ENCODE results near the gene RBMS2. TPM values are rescaled to one million over a fixed set of nuclear protein-coding genes. Genes with fewer than 3 reads are reported as not detected.

RBMS2 gene
- total and polyA plus RNA-seq, 2 donors (not counting 1 experiment from before 2014, with no cell fraction given) = 0.81 to 7.6 TPM

DNA sequence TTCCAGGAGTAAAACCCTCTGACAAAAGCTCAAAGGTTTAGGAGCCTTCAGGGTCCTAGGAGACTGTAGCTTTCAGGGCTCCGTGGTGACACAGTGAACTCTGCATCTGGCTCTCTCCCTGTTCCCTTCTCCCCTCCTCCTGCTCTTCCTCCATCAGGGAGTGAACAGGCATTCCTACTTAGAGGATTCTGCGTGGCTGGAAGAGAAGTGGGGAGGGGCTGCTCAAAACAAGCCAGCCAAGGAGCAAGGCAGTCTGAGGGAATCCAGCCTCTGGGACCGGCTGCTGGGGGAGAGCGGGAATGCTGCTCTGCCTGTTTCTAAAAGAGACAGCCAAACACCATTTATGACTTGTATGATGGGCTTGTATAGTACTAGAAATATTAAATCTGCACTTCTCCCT lies 49.5 kb downstream of the RBMS2 start:
- H4K20me1 ChIP-seq (ENCODE audit: control insufficient read depth, insufficient read depth, low read length, poor library complexity, severe bottlenecking) = no peaks in the 10 kb centered on the region
- no peaks in the 10 kb centered on the region for H3K36me3 ChIP-seq (replicated peaks in 1 of 2; ENCODE audit: control extremely low read depth in 1 of 2, control insufficient read depth in 1 of 2, extremely low read depth in 1 of 2, insufficient read depth in 2 of 2, low read length in 1 of 2)
- ATAC-seq (ENCODE audit: low read depth) (no peak), DNase-seq (no peak)
- no peak overlapping the region for H2AFZ ChIP-seq (ENCODE audit: insufficient read depth, low read depth, low read length, poor library complexity, severe bottlenecking)
- H3K9ac ChIP-seq (ENCODE audit: low read length) = no peak overlapping the region
- Mint-ChIP-seq H3K9me3 (ENCODE audit: insufficient read depth) (no peaks in the 10 kb centered on the region), H3K4me3 (no peak overlapping the region), H3K4me1 (peaks cover 3% of the 10 kb centered on the region), H3K27ac (no peak overlapping the region), H3K27me3 (peaks cover 4% of the 10 kb centered on the region)
- H3K4me3 ChIP-seq (ENCODE audit: control extremely low read depth in 1 of 5, extremely low read depth in 1 of 5, insufficient read depth in 1 of 5, low read depth in 2 of 5, low read length in 4 of 5) = no peak overlapping the region
- H3K4me2 ChIP-seq (replicated peaks; ENCODE audit: low read depth, low read length, poor library complexity, severe bottlenecking) = no peak overlapping the region
- peaks cover 0 to 6% of the 10 kb centered on the region in 2 donors for H3K4me1 ChIP-seq (ENCODE audit: control insufficient read depth in 2 of 2, insufficient read depth in 2 of 2, low read length in 2 of 2)
- H3K9me3 ChIP-seq (ENCODE audit: control extremely low read depth in 1 of 3, control insufficient read depth in 2 of 3, insufficient read depth in 1 of 3, low read length in 2 of 3) = no peaks in the 10 kb centered on the region
- ChIA-PET POLR2A (interaction anchor here (0.8 kb wide), 1 partner anchor 55 kb away, joined by 5 read pairs; no protein-coding TSS in a partner anchor), CTCF (interaction anchor here (0.7 to 2.9 kb wide), 4 partner anchors 9 to 523 kb away, joined by 3 to 15 read pairs (median 3); no protein-coding TSS in a partner anchor)
- H3K79me2 ChIP-seq (ENCODE audit: control insufficient read depth, insufficient read depth, low read length) = no peaks in the 10 kb centered on the region
- TF ChIP-seq EZH2 (IDR thresholded peaks at IDR 0.05; ENCODE audit: borderline replicate concordance, insufficient read depth, low read depth, low read length, poor library complexity, severe bottlenecking) = no peak
- TF ChIP-seq, protein P1, sequence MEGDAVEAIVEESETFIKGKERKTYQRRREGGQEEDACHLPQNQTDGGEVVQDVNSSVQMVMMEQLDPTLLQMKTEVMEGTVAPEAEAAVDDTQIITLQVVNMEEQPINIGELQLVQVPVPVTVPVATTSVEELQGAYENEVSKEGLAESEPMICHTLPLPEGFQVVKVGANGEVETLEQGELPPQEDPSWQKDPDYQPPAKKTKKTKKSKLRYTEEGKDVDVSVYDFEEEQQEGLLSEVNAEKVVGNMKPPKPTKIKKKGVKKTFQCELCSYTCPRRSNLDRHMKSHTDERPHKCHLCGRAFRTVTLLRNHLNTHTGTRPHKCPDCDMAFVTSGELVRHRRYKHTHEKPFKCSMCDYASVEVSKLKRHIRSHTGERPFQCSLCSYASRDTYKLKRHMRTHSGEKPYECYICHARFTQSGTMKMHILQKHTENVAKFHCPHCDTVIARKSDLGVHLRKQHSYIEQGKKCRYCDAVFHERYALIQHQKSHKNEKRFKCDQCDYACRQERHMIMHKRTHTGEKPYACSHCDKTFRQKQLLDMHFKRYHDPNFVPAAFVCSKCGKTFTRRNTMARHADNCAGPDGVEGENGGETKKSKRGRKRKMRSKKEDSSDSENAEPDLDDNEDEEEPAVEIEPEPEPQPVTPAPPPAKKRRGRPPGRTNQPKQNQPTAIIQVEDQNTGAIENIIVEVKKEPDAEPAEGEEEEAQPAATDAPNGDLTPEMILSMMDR (IDR thresholded peaks at IDR 0.05) = no peak
- intact Hi-C loops (cut with micrococcal nuclease) = no loop called here
- H3K27ac ChIP-seq (ENCODE audit: low read length in 2 of 2) = no peak overlapping the region
- WGBS (ENCODE audit: insufficient coverage) = no CpG with 5 or more reads among the region's 4 CpGs
- no peaks in the 10 kb centered on the region for H3K27me3 ChIP-seq (replicated peaks in 1 of 4; ENCODE audit: control extremely low read depth in 1 of 4, control insufficient read depth in 3 of 4, insufficient read depth in 4 of 4, low read length in 3 of 4)

DNA sequence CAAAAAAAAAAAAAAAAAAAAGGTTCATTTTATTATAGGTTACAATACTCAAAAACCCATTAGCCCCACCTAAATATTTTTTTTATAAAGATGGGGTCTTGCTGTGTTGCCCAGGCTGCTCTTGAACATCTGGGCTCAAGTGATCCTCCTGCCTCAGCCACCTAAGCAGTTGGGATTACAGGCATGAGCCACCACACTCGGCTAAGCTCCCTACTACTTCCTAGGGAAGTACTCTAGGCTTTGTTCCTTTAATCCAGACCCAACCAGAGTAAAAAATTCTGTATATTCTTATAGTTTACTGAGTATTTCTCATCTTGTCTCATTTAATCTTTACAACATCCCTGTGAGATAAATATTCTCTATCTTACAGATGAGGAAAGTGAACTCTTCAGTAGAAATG lies 50.7 kb downstream of the RBMS2 start:
- no peaks in the 10 kb centered on the region for H3K27me3 ChIP-seq (replicated peaks in 1 of 4; ENCODE audit: control extremely low read depth in 1 of 4, control insufficient read depth in 3 of 4, insufficient read depth in 4 of 4, low read length in 3 of 4)
- no peak overlapping the region for H3K4me2 ChIP-seq (replicated peaks; ENCODE audit: low read depth, low read length, poor library complexity, severe bottlenecking)
- peaks cover 0 to 6% of the 10 kb centered on the region in 2 donors for H3K4me1 ChIP-seq (ENCODE audit: control insufficient read depth in 2 of 2, insufficient read depth in 2 of 2, low read length in 2 of 2)
- H3K27ac ChIP-seq (ENCODE audit: low read length in 2 of 2) = no peak overlapping the region
- TF ChIP-seq, protein P1 (IDR thresholded peaks at IDR 0.05) = no peak
- no peak for TF ChIP-seq EZH2 (IDR thresholded peaks at IDR 0.05; ENCODE audit: borderline replicate concordance, insufficient read depth, low read depth, low read length, poor library complexity, severe bottlenecking)
- ATAC-seq (ENCODE audit: low read depth) (no peak), DNase-seq (no peak)
- CTCF ChIA-PET = interaction anchor here (1.6 to 4.0 kb wide), 2 partner anchors 59 to 64 kb away, joined by 6 to 46 read pairs; no protein-coding TSS in a partner anchor
- peaks cover 1% of the 10 kb centered on the region for H3K4me1 Mint-ChIP-seq
- H3K9ac ChIP-seq (ENCODE audit: low read length) = no peak overlapping the region
- no peaks in the 10 kb centered on the region for H3K9me3 ChIP-seq (ENCODE audit: control extremely low read depth in 1 of 3, control insufficient read depth in 2 of 3, insufficient read depth in 1 of 3, low read length in 2 of 3)
- no peaks in the 10 kb centered on the region for H3K36me3 ChIP-seq (replicated peaks in 1 of 2; ENCODE audit: control extremely low read depth in 1 of 2, control insufficient read depth in 1 of 2, extremely low read depth in 1 of 2, insufficient read depth in 2 of 2, low read length in 1 of 2)
- no CpG with 5 or more reads among the region's 1 CpG for WGBS (ENCODE audit: insufficient coverage)
- intact Hi-C loops (cut with micrococcal nuclease) = no loop called here
- peak overlapping the region; percentile 13 for H3K4me3 Mint-ChIP-seq
- no peak overlapping the region for H3K4me3 ChIP-seq (ENCODE audit: control extremely low read depth in 1 of 5, extremely low read depth in 1 of 5, insufficient read depth in 1 of 5, low read depth in 2 of 5, low read length in 4 of 5)
- H3K27ac Mint-ChIP-seq = no peak overlapping the region
- no peaks in the 10 kb centered on the region for H3K79me2 ChIP-seq (ENCODE audit: control insufficient read depth, insufficient read depth, low read length)
- POLR2A ChIA-PET = no interaction called here
- no peaks in the 10 kb centered on the region for H3K9me3 Mint-ChIP-seq (ENCODE audit: insufficient read depth)
- no peaks in the 10 kb centered on the region for H4K20me1 ChIP-seq (ENCODE audit: control insufficient read depth, insufficient read depth, low read length, poor library complexity, severe bottlenecking)
- peaks cover 4% of the 10 kb centered on the region for H3K27me3 Mint-ChIP-seq
- no peak overlapping the region for H2AFZ ChIP-seq (ENCODE audit: insufficient read depth, low read depth, low read length, poor library complexity, severe bottlenecking)
